ENCODE data around the gene RANBP10.

- TF ChIP-seq REST (IDR thresholded peaks at IDR 0.05; ENCODE audit: unreplicated experiment) (no peak), NANOG (IDR thresholded peaks at IDR 0.05; ENCODE audit: borderline replicate concordance) (no peak), EZH2 (IDR thresholded peaks at IDR 0.05; ENCODE audit: low read depth, unreplicated experiment) (no peak), POLR2AphosphoS5 (IDR thresholded peaks at IDR 0.05; ENCODE audit: low read depth) (no peak), EZH2phosphoT487 (IDR thresholded peaks at IDR 0.05; ENCODE audit: unreplicated experiment) (no peak), ZNF114 (CRISPR knock-in tag; IDR thresholded peaks at IDR 0.05) (no peak), JUNB (IDR thresholded peaks at IDR 0.05; ENCODE audit: unreplicated experiment) (no peak), CREB1 (CRISPR knock-in tag; IDR thresholded peaks at IDR 0.05; ENCODE audit: low read depth) (no peak), STAT1 (IDR thresholded peaks at IDR 0.05; ENCODE audit: unreplicated experiment) (no peak)
- TF ChIP-seq, protein P1, sequence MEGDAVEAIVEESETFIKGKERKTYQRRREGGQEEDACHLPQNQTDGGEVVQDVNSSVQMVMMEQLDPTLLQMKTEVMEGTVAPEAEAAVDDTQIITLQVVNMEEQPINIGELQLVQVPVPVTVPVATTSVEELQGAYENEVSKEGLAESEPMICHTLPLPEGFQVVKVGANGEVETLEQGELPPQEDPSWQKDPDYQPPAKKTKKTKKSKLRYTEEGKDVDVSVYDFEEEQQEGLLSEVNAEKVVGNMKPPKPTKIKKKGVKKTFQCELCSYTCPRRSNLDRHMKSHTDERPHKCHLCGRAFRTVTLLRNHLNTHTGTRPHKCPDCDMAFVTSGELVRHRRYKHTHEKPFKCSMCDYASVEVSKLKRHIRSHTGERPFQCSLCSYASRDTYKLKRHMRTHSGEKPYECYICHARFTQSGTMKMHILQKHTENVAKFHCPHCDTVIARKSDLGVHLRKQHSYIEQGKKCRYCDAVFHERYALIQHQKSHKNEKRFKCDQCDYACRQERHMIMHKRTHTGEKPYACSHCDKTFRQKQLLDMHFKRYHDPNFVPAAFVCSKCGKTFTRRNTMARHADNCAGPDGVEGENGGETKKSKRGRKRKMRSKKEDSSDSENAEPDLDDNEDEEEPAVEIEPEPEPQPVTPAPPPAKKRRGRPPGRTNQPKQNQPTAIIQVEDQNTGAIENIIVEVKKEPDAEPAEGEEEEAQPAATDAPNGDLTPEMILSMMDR (conservative IDR thresholded peaks at IDR 0.05; ENCODE audit: low read depth in 2 of 2): no peak
- TF ChIP-seq, protein P2, sequence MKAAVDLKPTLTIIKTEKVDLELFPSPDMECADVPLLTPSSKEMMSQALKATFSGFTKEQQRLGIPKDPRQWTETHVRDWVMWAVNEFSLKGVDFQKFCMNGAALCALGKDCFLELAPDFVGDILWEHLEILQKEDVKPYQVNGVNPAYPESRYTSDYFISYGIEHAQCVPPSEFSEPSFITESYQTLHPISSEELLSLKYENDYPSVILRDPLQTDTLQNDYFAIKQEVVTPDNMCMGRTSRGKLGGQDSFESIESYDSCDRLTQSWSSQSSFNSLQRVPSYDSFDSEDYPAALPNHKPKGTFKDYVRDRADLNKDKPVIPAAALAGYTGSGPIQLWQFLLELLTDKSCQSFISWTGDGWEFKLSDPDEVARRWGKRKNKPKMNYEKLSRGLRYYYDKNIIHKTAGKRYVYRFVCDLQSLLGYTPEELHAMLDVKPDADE (IDR thresholded peaks at IDR 0.05): no peak
- TF ChIP-seq, protein P3, sequence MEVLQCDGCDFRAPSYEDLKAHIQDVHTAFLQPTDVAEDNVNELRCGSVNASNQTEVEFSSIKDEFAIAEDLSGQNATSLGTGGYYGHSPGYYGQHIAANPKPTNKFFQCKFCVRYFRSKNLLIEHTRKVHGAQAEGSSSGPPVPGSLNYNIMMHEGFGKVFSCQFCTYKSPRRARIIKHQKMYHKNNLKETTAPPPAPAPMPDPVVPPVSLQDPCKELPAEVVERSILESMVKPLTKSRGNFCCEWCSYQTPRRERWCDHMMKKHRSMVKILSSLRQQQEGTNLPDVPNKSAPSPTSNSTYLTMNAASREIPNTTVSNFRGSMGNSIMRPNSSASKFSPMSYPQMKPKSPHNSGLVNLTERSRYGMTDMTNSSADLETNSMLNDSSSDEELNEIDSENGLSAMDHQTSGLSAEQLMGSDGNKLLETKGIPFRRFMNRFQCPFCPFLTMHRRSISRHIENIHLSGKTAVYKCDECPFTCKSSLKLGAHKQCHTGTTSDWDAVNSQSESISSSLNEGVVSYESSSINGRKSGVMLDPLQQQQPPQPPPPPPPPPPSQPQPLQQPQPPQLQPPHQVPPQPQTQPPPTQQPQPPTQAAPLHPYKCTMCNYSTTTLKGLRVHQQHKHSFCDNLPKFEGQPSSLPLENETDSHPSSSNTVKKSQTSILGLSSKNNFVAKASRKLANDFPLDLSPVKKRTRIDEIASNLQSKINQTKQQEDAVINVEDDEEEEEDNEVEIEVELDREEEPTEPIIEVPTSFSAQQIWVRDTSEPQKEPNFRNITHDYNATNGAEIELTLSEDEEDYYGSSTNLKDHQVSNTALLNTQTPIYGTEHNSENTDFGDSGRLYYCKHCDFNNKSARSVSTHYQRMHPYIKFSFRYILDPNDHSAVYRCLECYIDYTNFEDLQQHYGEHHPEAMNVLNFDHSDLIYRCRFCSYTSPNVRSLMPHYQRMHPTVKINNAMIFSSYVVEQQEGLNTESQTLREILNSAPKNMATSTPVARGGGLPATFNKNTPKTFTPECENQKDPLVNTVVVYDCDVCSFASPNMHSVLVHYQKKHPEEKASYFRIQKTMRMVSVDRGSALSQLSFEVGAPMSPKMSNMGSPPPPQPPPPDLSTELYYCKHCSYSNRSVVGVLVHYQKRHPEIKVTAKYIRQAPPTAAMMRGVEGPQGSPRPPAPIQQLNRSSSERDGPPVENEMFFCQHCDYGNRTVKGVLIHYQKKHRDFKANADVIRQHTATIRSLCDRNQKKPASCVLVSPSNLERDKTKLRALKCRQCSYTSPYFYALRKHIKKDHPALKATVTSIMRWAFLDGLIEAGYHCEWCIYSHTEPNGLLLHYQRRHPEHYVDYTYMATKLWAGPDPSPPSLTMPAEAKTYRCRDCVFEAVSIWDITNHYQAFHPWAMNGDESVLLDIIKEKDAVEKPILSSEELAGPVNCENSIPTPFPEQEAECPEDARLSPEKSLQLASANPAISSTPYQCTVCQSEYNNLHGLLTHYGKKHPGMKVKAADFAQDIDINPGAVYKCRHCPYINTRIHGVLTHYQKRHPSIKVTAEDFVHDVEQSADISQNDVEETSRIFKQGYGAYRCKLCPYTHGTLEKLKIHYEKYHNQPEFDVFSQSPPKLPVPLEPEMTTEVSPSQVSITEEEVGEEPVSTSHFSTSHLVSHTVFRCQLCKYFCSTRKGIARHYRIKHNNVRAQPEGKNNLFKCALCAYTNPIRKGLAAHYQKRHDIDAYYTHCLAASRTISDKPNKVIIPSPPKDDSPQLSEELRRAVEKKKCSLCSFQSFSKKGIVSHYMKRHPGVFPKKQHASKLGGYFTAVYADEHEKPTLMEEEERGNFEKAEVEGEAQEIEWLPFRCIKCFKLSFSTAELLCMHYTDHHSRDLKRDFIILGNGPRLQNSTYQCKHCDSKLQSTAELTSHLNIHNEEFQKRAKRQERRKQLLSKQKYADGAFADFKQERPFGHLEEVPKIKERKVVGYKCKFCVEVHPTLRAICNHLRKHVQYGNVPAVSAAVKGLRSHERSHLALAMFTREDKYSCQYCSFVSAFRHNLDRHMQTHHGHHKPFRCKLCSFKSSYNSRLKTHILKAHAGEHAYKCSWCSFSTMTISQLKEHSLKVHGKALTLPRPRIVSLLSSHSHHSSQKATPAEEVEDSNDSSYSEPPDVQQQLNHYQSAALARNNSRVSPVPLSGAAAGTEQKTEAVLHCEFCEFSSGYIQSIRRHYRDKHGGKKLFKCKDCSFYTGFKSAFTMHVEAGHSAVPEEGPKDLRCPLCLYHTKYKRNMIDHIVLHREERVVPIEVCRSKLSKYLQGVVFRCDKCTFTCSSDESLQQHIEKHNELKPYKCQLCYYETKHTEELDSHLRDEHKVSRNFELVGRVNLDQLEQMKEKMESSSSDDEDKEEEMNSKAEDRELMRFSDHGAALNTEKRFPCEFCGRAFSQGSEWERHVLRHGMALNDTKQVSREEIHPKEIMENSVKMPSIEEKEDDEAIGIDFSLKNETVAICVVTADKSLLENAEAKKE (CRISPR knock-in tag; IDR thresholded peaks at IDR 0.05): no peak
Measured at GRCh38 chr16:67697422-67698185, 108.8 kb downstream of the RANBP10 start.
